IMR-90 (cell line): ENCODE data around the gene MYOCD. TPM values are rescaled to one million over a fixed set of nuclear protein-coding genes. Genes with fewer than 3 reads are reported as not detected.

ENCODE experiments used
- ATAC-seq: fragments of 200-7000 bp; cut with Tn5 transposase; 2 replicates; pipeline ENCODE4 v1.9.1; 2020; ENCODE audit warnings: low read depth, mild to moderate bottlenecking, moderate library complexity
- BruUV-seq: library from RNA; stranded (reverse); fragments of 400-500 nt; replicated peaks from 2 replicates; lab custom pipeline; 2021; lab: Mats Ljungman, UMichigan
- CTCF ChIA-PET: fragments of 300-600 bp; formaldehyde crosslinking; extraction: SDS; loops from one replicate; lab custom pipeline; 2021; ENCODE audit warnings: antibody characterized with exemption; lab: Yijun Ruan, JAX
- POLR2A ChIA-PET: fragments of 300-600 bp; sonication (Branson Sonifier 250); formaldehyde crosslinking; loops from one replicate; lab custom pipeline; 2022; ENCODE audit warnings: antibody characterized with exemption; ENCODE audit not compliant: unreplicated experiment; lab: Charles Lee
- DNase-seq: peaks from one replicate; pipeline ENCODE4 v3.0.0; 2013
- H2AFZ ChIP-seq: replicated peaks from 2 replicates; pipeline ENCODE3; 2013; ENCODE audit warnings: low read length, mild to moderate bottlenecking; ENCODE audit not compliant: poor library complexity
- H2AK5ac ChIP-seq: 2 replicates; pipeline ENCODE4 v1.6.1; 2013; ENCODE audit warnings: low read depth, low read length, inconsistent platforms
- H2AK9ac ChIP-seq: replicated peaks from 2 replicates; pipeline ENCODE3; 2013; ENCODE audit warnings: mild to moderate bottlenecking, low read depth, low read length, moderate library complexity; ENCODE audit not compliant: poor library complexity
- H2BK120ac ChIP-seq: 2 replicates; pipeline ENCODE4 v1.6.1; 2013; ENCODE audit warnings: low read depth, low read length, inconsistent platforms
- H2BK15ac ChIP-seq: 3 replicates; pipeline ENCODE4 v1.6.1; 2013; ENCODE audit warnings: low read depth, low read length, inconsistent platforms
- H2BK20ac ChIP-seq: 2 replicates; pipeline ENCODE4 v1.6.1; 2013; ENCODE audit warnings: low read depth, mild to moderate bottlenecking, inconsistent platforms, low read length, moderate library complexity
- H2BK5ac ChIP-seq: 2 replicates; pipeline ENCODE4 v1.6.1; 2013; ENCODE audit warnings: mild to moderate bottlenecking, low read depth, low read length, inconsistent platforms; ENCODE audit not compliant: poor library complexity, severe bottlenecking
- H3K14ac ChIP-seq: replicated peaks from 2 replicates; pipeline ENCODE4 v1.6.1; 2013; ENCODE audit warnings: low read depth, low read length, inconsistent platforms
- H3K18ac ChIP-seq: 2 replicates; pipeline ENCODE4 v1.6.1; 2013; ENCODE audit warnings: low read depth, low read length, control low read depth
- H3K23ac ChIP-seq: 2 replicates; pipeline ENCODE4 v1.6.1; 2013; ENCODE audit warnings: low read depth, low read length, inconsistent platforms
- H3K27ac ChIP-seq: 2 replicates; pipeline ENCODE4 v1.5.1; 2013; ENCODE audit warnings: mild to moderate bottlenecking, control low read depth, low read length; ENCODE audit not compliant: insufficient read depth
- H3K27me3 ChIP-seq: 2 replicates; pipeline ENCODE4 v1.6.1; 2013; ENCODE audit warnings: low read length; ENCODE audit not compliant: control insufficient read depth, insufficient read depth
- H3K36me3 ChIP-seq: 2 replicates; pipeline ENCODE4 v1.6.1; 2013; ENCODE audit warnings: low read length, mixed read lengths; ENCODE audit not compliant: control insufficient read depth, insufficient read depth
- H3K4ac ChIP-seq: 2 replicates; pipeline ENCODE4 v1.6.1; 2013; ENCODE audit warnings: low read depth, low read length, inconsistent platforms
- H3K4me1 ChIP-seq: 2 replicates; pipeline ENCODE4 v1.6.1; 2013; ENCODE audit warnings: low read length, mixed read lengths; ENCODE audit not compliant: control insufficient read depth, insufficient read depth
- H3K4me2 ChIP-seq: 2 replicates; pipeline ENCODE4 v1.6.1; 2013; ENCODE audit warnings: low read depth, mild to moderate bottlenecking, control low read depth, low read length, moderate library complexity
- H3K4me3 ChIP-seq: 2 replicates; pipeline ENCODE4 v1.5.1; 2013; ENCODE audit warnings: low read depth, mild to moderate bottlenecking, control low read depth, low read length, moderate library complexity; ENCODE audit not compliant: insufficient read depth
- H3K56ac ChIP-seq: 2 replicates; pipeline ENCODE4 v1.6.1; 2013; ENCODE audit warnings: low read length, inconsistent platforms; ENCODE audit not compliant: insufficient read depth; ENCODE audit errors: extremely low read depth
- H3K79me1 ChIP-seq, 2 experiments: 2 replicates each; pipeline ENCODE4 v1.6.1; 2013; ENCODE audit warnings: low read length in 2 of 2, inconsistent platforms in 1 of 2, low read depth in 1 of 2
- H3K9ac ChIP-seq: 2 replicates; pipeline ENCODE4 v1.6.1; 2013; ENCODE audit warnings: low read depth, low read length, control low read depth
- H3K9me1 ChIP-seq: 2 replicates; pipeline ENCODE4 v1.6.1; 2013; ENCODE audit warnings: low read length, inconsistent platforms; ENCODE audit not compliant: insufficient read depth
- H3K9me3 ChIP-seq: 2 replicates; pipeline ENCODE4 v1.6.1; 2013; ENCODE audit warnings: low read length; ENCODE audit not compliant: control insufficient read depth, insufficient read depth
- H4K20me1 ChIP-seq: 2 replicates; pipeline ENCODE4 v1.6.1; 2013; ENCODE audit warnings: low read length, inconsistent platforms; ENCODE audit not compliant: insufficient read depth
- H4K5ac ChIP-seq: 2 replicates; pipeline ENCODE4 v1.6.1; 2013; ENCODE audit warnings: mild to moderate bottlenecking, low read depth, low read length, control low read depth
- H4K8ac ChIP-seq, 2 experiments: 2 replicates each; pipeline ENCODE4 v1.6.1; 2013; ENCODE audit warnings: low read depth in 2 of 2, low read length in 2 of 2, control low read depth in 1 of 2, inconsistent platforms in 1 of 2
- H4K91ac ChIP-seq: 2 replicates; pipeline ENCODE4 v1.6.1; 2013; ENCODE audit warnings: low read depth, low read length, inconsistent platforms; ENCODE audit not compliant: insufficient read depth
- BHLHE40 ChIP-seq: fragments of 150-350 bp; IDR thresholded peaks from 2 replicates; pipeline ENCODE4 v1.6.1; 2016; ENCODE audit warnings: mild to moderate bottlenecking, low read depth, low read length
- CTCF ChIP-seq: conservative IDR thresholded peaks from 2 replicates; pipeline ENCODE4 v1.5.1; 2012; ENCODE audit warnings: mild to moderate bottlenecking, low read depth, low read length, improper control_type of control experiment
- ELK1 ChIP-seq: fragments of 150-350 bp; IDR thresholded peaks from 2 replicates; pipeline ENCODE4 v1.6.1; 2016; ENCODE audit warnings: low read depth, mild to moderate bottlenecking, low read length, moderate library complexity, borderline replicate concordance
- MAFK ChIP-seq: IDR thresholded peaks from 2 replicates; pipeline ENCODE4 v1.6.1; 2012; ENCODE audit warnings: low read depth, low read length, improper control_type of control experiment
- MAZ ChIP-seq: IDR thresholded peaks from 2 replicates; pipeline ENCODE4 v1.6.1; 2012; ENCODE audit warnings: low read depth, mild to moderate bottlenecking, low read length, improper control_type of control experiment, moderate library complexity, borderline replicate concordance
- MXI1 ChIP-seq: IDR thresholded peaks from 2 replicates; pipeline ENCODE4 v1.6.1; 2012; ENCODE audit warnings: low read depth, mild to moderate bottlenecking, low read length, moderate library complexity, borderline replicate concordance
- NFE2L2 ChIP-seq: fragments of 150-350 bp; IDR thresholded peaks from 2 replicates; pipeline ENCODE4 v1.6.1; 2016; ENCODE audit warnings: low read depth, mild to moderate bottlenecking, low read length
- POLR2A ChIP-seq: IDR thresholded peaks from 2 replicates; pipeline ENCODE4 v1.6.1; 2012; ENCODE audit warnings: mild to moderate bottlenecking, low read depth, low read length
- RCOR1 ChIP-seq: IDR thresholded peaks from 2 replicates; pipeline ENCODE4 v1.6.1; 2012; ENCODE audit warnings: mild to moderate bottlenecking, low read length, improper control_type of control experiment; ENCODE audit not compliant: insufficient replicate concordance
- SMC3 ChIP-seq: fragments of 150-350 bp; IDR thresholded peaks from 2 replicates; pipeline ENCODE4 v1.6.1; 2016; ENCODE audit warnings: low read depth, mild to moderate bottlenecking, antibody characterized with exemption, low read length, moderate library complexity
- WGBS, 2 experiments: methylation state at CpG; one replicate each; pipeline versions ENCODE4 v1.1.5 to v1.1.7; 2013; ENCODE audit warnings: missing lambda C conversion rate in 2 of 2; ENCODE audit not compliant: insufficient read length in 1 of 2; ENCODE audit errors: extremely low coverage in 2 of 2; 5-methylcytosine and 5-hydroxymethylcytosine counted together
- dilution Hi-C: fragments of 300-500 bp; cut with HindIII; formaldehyde crosslinking; loops from one replicate; pipeline ENCODE4 v1.14.3; 2018; ENCODE audit warnings: low sequenced_read_pairs; ENCODE audit not compliant: unreplicated experiment
- in situ Hi-C: fragments of 300-500 bp; cut with MboI; formaldehyde crosslinking; loops from 3 replicates; pipeline ENCODE4 v1.14.3; 2019; ENCODE audit warnings: low sequenced_read_pairs, inconsistent platforms, mixed read lengths
- intact Hi-C: fragments of 100-400 bp; cut with micrococcal nuclease; formaldehyde crosslinking; loops from 2 replicates; pipeline ENCODE4 v1.10.0; 2022
- polyA plus RNA-seq, 3 experiments: library from polyadenylated mRNA; depleted of rRNA; stranded (reverse); fragments of >200 nt; gene quantifications; 2 replicates each; pipeline ENCODE4 v1.2.3, GENCODE V29; 2012; ENCODE audit warnings: low replicate concordance in 1 of 3
- total RNA-seq: library from RNA; depleted of rRNA; stranded (reverse); fragments of >200 nt; gene quantifications from 2 replicates; pipeline ENCODE4 v1.2.3, GENCODE V29; 2012

Gene MYOCD
- total and polyA plus RNA-seq, 2 of the 4 experiments (the other 2 are of a cell fraction): 10.6 to 20.1 TPM

- peak overlapping the region; percentile 65 for H4K5ac ChIP-seq
- no peaks in the 10 kb centered on the region for H4K20me1 ChIP-seq
- peak overlapping the region; percentile 48 for H3K56ac ChIP-seq
- peak overlapping the region; percentile 14; the same call in 1 of the 2 replicates for H3K9ac ChIP-seq
- no peak overlapping the region for H3K4me2 ChIP-seq
- H3K18ac ChIP-seq: peak overlapping the region; percentile 62
- H3K27me3 ChIP-seq: no peaks in the 10 kb centered on the region
- ChIA-PET POLR2A (no interaction called here), CTCF (interaction anchor here (0.6 to 1.5 kb wide), 2 partner anchors 12 to 119 kb away, joined by 3 to 5 read pairs; no protein-coding TSS in a partner anchor)
- H2AK9ac ChIP-seq: peak overlapping the region; percentile 63
- H3K4ac ChIP-seq: peak overlapping the region; percentile 94
- H2BK20ac ChIP-seq: peak overlapping the region; percentile 91
- dilution Hi-C loops (no loop called here), in situ Hi-C loops (no loop called here), intact Hi-C loops (no loop called here)
- peak overlapping the region; percentile 45 for H2AFZ ChIP-seq
- DNase-seq (peak; percentile 66), ATAC-seq (peak; percentile 12; the same call in 1 of the 2 replicates)
- peaks cover 8% of the 10 kb centered on the region for H3K4me1 ChIP-seq
- H3K9me3 ChIP-seq: no peaks in the 10 kb centered on the region
- peak overlapping the region; percentile 57 for H3K23ac ChIP-seq
- no peaks in the 10 kb centered on the region for H3K36me3 ChIP-seq
- peaks cover 0 to 6% of the 10 kb centered on the region in 2 experiments; a peak in 1 of 4 replicates for H3K79me1 ChIP-seq
- peak overlapping the region; percentile 81 for H2AK5ac ChIP-seq
- peak overlapping the region; percentile 81 for H3K14ac ChIP-seq
- H2BK120ac ChIP-seq: peak overlapping the region; percentile 95
- peak overlapping the region; percentile 83 for H2BK5ac ChIP-seq
- BruUV-seq: no TSS peak
- peak overlapping the region; percentile 49; the same call in 2 of the 3 replicates for H2BK15ac ChIP-seq
- H3K4me3 ChIP-seq: no peak overlapping the region
- 90% methylated on average over 2 of the region's 11 CpGs; no CpG with 5 or more reads in 1 of the 2 experiments for WGBS, 2 experiments
- peak overlapping the region; percentile 44 for H3K27ac ChIP-seq
- H4K91ac ChIP-seq: peak overlapping the region; percentile 82
- peaks cover 11% of the 10 kb centered on the region for H3K9me1 ChIP-seq
- TF ChIP-seq RCOR1 (no peak), MAZ (no peak), ELK1 (no peak), NFE2L2 (no peak), SMC3 (no peak), MXI1 (no peak), POLR2A (no peak), BHLHE40 (no peak), CTCF (no peak), MAFK (no peak)
- H4K8ac ChIP-seq: peak overlapping the region; percentile 5 to 81
These were observed 43.0 kb upstream of the MYOCD start for GRCh38 chr17:12622726-12623125.
